ENCODE results near the gene TRIM67.

DNA sequence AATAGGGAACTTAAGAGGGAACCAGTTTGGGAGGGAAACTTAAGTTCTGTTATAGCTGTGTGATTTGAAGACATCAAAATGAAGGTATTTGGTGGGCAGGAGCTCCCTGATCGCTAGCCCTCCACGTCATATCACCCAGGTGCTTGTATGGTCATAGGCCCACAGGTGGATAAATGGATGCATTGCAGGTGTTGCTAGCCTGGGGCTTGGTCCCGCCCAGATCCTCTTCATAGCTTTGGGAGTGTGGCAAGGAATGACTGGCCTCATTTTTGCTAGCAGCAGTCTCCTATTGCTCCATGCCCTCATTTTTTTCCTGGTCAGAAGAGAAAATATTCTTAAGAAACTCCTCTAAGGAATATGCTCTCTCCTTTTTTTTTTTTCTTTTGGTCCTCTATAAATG lies 90.5 kb downstream of the TRIM67 start:
- no peak for TF ChIP-seq POLR2AphosphoS5 (IDR thresholded peaks at IDR 0.05)
- no peak for TF ChIP-seq SMC3 (conservative IDR thresholded peaks at IDR 0.05; ENCODE audit: poor library complexity)
- TF ChIP-seq EZH2 (IDR thresholded peaks at IDR 0.05; ENCODE audit: borderline replicate concordance, insufficient read depth, low read length, poor library complexity, severe bottlenecking), result no peak
- no peak for TF ChIP-seq CTCF (IDR thresholded peaks at IDR 0.05; ENCODE audit: poor library complexity, severe bottlenecking)
- no peak for TF ChIP-seq TAF1 (IDR thresholded peaks at IDR 0.05; ENCODE audit: low read depth)
- TF ChIP-seq RAD21 (conservative IDR thresholded peaks at IDR 0.05), result no peak
- TF ChIP-seq EP300 (conservative IDR thresholded peaks at IDR 0.05; ENCODE audit: poor library complexity, severe bottlenecking), result no peak

All from neural cell (in vitro differentiated cells).